ENCODE measurements around the gene TLR8. TPM values are rescaled to one million over a fixed set of nuclear protein-coding genes. Genes with fewer than 3 reads are reported as not detected.
A peak's percentile ranks its signal among the peaks of the same experiment; 100 is the strongest.

Gene TLR8
- total and polyA plus RNA-seq, 11 donors, result 0.04 to 9.7 (median 0.52) TPM

DNA sequence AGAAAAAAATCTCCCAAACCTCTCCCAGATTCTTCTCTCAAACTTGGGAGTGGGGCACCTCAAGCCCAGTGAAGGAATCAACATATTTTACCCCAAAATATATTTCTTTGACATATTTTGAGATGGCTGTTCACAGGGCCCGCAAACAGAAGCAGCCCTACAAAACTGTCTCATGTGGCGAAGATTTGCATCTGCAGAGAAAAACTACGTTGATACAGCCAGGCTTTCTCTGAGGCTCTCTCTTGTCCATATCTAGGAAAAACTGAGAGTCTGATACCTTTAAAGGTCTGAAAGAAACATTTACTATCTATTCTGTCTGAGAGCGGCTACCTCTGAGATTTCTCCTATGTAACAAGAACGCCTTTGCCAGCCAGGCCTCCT is 45.2 kb downstream of the TLR8 start:
- Histone ChIP-seq H3K27me3 (peaks cover 0 to 5% (median 0%) of the 10 kb centered on the region in 9 donors), H3K36me3 (no peaks in the 10 kb centered on the region), H3K4me1 (peaks cover 0 to 77% (median 19%) of the 10 kb centered on the region in 12 donors), H3K27ac (peak overlapping the region in 1 of 12 donors; percentile 92), H3K4me3 (peak overlapping the region in 1 of 12 donors; percentile 31), H3K9me3 (no peaks in the 10 kb centered on the region)
- ATAC-seq, result no peak
- DNase-seq, result no peak
- intact Hi-C loops (cut with DNase I), result loop anchor here in 1 of 10 donors (10.0 kb wide), 1 partner anchor 1083 kb away; no protein-coding TSS in a partner anchor
- 91 to 93% (median 92%) methylated on average over 5 of the region's 5 CpGs for WGBS, 4 donors
- TF ChIP-seq, protein P1, sequence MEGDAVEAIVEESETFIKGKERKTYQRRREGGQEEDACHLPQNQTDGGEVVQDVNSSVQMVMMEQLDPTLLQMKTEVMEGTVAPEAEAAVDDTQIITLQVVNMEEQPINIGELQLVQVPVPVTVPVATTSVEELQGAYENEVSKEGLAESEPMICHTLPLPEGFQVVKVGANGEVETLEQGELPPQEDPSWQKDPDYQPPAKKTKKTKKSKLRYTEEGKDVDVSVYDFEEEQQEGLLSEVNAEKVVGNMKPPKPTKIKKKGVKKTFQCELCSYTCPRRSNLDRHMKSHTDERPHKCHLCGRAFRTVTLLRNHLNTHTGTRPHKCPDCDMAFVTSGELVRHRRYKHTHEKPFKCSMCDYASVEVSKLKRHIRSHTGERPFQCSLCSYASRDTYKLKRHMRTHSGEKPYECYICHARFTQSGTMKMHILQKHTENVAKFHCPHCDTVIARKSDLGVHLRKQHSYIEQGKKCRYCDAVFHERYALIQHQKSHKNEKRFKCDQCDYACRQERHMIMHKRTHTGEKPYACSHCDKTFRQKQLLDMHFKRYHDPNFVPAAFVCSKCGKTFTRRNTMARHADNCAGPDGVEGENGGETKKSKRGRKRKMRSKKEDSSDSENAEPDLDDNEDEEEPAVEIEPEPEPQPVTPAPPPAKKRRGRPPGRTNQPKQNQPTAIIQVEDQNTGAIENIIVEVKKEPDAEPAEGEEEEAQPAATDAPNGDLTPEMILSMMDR (IDR thresholded peaks at IDR 0.05), result no peak
- TF ChIP-seq POLR2A (IDR thresholded peaks at IDR 0.05), result no peak

DNA sequence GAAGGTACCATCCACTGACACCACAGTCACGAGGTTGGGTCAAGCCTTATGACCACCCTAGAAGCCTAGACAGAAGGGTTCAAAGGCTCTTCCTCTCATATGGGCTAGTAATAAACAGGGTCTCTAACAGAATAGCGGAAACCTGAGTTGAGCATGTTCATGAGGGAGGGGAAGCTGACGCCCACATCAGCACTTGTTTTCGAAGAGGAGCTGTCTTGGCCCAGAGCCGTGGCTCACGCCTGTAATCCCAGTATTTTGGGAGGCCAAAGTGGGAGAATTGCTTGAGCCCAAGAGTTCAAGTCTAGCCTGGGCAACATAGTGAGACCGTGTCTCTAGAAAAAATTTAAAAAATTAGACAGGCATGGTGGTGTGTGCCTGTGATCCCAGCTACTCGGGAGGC is 47.0 kb downstream of the TLR8 start:
- ATAC-seq, result no peak
- Histone ChIP-seq H3K27me3 (peaks cover 0 to 5% (median 0%) of the 10 kb centered on the region in 9 donors), H3K27ac (peak overlapping the region in 1 of 12 donors; percentile 92), H3K4me1 (peaks cover 0 to 76% (median 17%) of the 10 kb centered on the region in 12 donors), H3K4me3 (no peak overlapping the region), H3K9me3 (no peaks in the 10 kb centered on the region), H3K36me3 (no peaks in the 10 kb centered on the region)
- 88 to 94% (median 92%) methylated on average over 8 of the region's 8 CpGs for WGBS, 4 donors
- intact Hi-C loops (cut with DNase I), result loop anchor here in 1 of 10 donors (10.0 kb wide), 1 partner anchor 1081 kb away; no protein-coding TSS in a partner anchor
- TF ChIP-seq POLR2A (IDR thresholded peaks at IDR 0.05), result no peak
- TF ChIP-seq, protein P1 (IDR thresholded peaks at IDR 0.05), result no peak
- DNase-seq, result no peak

DNA sequence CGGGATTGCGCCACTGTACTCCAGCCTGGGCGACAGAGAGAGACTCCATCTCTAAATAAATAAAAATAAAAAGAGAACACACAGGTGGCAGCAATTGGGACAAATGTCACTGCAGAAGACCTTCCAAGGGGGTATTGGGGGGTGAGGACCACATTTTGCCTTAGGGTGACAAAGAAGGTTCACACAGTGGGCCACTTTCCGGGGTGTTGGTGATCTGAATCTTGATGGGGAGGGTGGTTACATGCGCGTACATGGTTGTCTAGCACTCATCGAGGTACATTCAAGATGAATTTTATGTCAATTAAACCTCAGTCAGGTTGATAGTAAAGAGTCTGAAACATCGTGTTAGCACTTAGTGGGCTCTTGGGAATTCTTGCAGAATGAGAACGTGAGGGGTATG is 48.0 kb downstream of the TLR8 start:
- Histone ChIP-seq H3K4me1 (peaks cover 0 to 66% (median 14%) of the 10 kb centered on the region in 12 donors), H3K27ac (peak overlapping the region in 3 of 12 donors; percentile 9 to 92 (median 34)), H3K9me3 (no peaks in the 10 kb centered on the region), H3K4me3 (no peak overlapping the region), H3K36me3 (no peaks in the 10 kb centered on the region), H3K27me3 (peaks cover 0 to 5% (median 0%) of the 10 kb centered on the region in 9 donors)
- intact Hi-C loops (cut with DNase I), result loop anchor here in 1 of 10 donors (10.0 kb wide), 1 partner anchor 1080 kb away; no protein-coding TSS in a partner anchor
- no peak for TF ChIP-seq POLR2A (IDR thresholded peaks at IDR 0.05)
- TF ChIP-seq, protein P1 (IDR thresholded peaks at IDR 0.05), result no peak
- DNase-seq (no peak), ATAC-seq (no peak)
- 90 to 93% (median 91%) methylated on average over 9 of the region's 9 CpGs for WGBS, 4 donors

DNA sequence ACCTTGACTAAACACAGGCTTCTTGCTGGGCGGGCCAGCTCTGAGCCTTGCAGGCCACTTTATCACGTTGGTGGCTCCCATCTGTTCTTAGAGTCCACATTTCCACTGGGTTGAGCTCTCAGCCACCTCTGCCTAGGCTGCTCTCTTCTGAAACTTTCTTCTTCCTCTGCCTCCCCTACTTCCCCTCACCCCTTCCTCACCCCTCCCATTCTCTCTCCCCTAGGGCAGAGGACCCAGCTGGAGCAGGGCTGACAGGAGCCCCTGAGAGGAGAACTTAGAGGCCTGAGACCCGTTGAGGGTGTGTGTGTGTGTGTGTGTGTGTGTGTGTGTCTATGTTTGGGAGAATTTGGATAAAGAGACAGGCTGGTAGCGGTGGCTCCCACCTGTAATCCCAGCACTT is 48.6 kb downstream of the TLR8 start:
- Histone ChIP-seq H3K27me3 (peaks cover 0 to 5% (median 0%) of the 10 kb centered on the region in 9 donors), H3K4me1 (peaks cover 0 to 60% (median 11%) of the 10 kb centered on the region in 12 donors), H3K9me3 (no peaks in the 10 kb centered on the region), H3K36me3 (no peaks in the 10 kb centered on the region), H3K4me3 (peak overlapping the region in 1 of 12 donors; percentile 45), H3K27ac (peak overlapping the region in 5 of 12 donors; percentile 29 to 92 (median 79))
- no peak for ATAC-seq
- TF ChIP-seq POLR2A (IDR thresholded peaks at IDR 0.05), result no peak
- TF ChIP-seq, protein P1 (IDR thresholded peaks at IDR 0.05), result no peak
- DNase-seq, result no peak
- WGBS, 4 donors, result 65 to 76% (median 72%) methylated on average over 4 of the region's 4 CpGs
- intact Hi-C loops (cut with DNase I), result loop anchor here in 2 of 10 donors (5.0 to 10.0 kb wide), 2 partner anchors 692 to 1080 kb away; no protein-coding TSS in a partner anchor

All from heart left ventricle (tissue), 16 donors.